Measurements from ENCODE around the gene ARHGAP30.
"Not testable (repeated sequence)": the region's sequence is repeated elsewhere in the genome, so short reads cannot be mapped to it uniquely, and the experiment has no call there.

ARHGAP30 gene

GRCh38 chr1:161068306-161069234 is 1.1 kb downstream of the ARHGAP30 start:
- no peak for DNase-seq

DNA sequence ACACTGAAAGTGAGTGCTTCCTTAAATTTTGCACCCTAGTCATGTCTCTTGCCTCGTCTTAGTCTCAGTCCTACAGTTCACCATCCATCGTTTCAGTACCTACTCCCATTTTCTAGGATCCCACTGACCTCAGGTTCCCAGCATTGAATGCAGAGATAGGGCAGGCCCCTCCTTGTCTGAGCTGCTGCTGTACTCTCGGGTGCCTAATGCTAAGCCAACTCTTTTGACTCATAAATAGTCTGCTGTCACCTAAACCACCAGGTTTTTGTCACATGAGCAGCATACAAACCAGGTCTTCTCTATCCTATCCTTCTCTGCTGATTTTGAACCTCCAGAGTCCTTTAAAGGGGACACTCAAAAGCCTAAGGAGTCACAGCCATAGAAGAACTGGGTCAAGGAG is 3.0 kb downstream of the ARHGAP30 start:
- no peak for DNase-seq

- DNase-seq = not testable (repeated sequence)
Measured at GRCh38 chr1:161065681-161066080, 4.0 kb downstream of the ARHGAP30 start.

- not testable (repeated sequence) for DNase-seq
Measured at GRCh38 chr1:161063936-161064335, 5.8 kb downstream of the ARHGAP30 start.

GRCh38 chr1:161061419-161061818 is 8.3 kb downstream of the ARHGAP30 start:
- DNase-seq = no peak

GRCh38 chr1:161059293-161059692 is 10.4 kb downstream of the ARHGAP30 start:
- DNase-seq = no peak

DNA sequence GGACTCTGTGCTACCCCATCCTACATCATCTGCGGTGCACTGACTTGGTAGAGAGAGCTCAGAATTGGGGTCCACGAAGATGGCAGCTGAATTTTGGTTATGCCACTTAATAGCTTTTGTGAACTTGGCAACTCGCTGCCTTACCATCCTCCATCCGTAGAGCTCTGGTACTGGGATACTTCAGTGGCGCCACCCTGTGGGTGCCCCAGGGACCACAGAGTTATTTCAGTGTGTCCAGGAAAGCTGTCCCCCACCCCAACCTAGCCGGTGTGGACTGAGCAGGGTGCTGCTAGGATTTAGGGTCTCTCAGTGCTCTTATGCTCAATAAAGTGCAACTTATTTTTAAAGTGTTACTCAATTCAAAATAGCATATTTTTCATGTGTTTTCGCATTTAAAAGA is 14.9 kb downstream of the ARHGAP30 start:
- no peak for DNase-seq

DNA sequence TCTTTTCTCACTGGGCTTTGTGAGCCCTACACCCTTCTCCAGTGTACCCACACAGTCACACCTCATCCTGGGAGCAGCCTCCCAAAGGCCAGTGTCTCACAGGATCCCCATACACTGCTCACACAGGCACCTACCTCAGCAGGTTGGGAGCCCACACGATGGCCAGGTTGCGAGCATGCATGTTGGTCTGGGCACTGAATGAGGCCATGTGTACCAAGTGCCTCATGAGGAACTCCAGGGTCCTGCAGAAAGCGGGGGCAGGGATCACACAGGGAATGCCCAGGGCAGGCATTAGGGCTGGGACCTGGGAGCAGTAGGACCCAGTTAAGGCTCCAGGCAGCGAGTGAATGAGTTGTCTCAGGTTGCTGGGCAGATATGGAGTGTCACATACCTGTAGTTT is 15.5 kb downstream of the ARHGAP30 start:
- no peak for DNase-seq

DNA sequence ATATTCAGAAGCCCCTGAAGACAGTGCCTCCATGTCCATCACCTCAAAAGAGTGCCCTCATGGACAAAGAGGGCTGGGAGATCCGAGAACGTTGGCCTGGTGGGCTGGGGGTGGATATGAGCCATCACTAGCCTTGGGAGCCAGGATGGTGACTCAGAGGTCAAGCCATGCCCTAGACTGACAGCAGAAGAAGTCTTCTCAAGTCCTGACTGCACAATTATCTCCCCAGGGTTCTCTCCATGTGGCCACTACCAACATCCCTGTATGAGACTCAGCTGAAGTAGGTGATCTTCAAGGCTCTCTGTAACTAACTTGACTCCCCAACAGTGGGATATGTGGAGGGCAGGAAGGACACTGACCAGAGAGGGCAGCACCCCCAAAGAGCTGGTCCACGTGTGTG is 16.8 kb downstream of the ARHGAP30 start:
- no peak for DNase-seq

- DNase-seq = no peak
Measured at GRCh38 chr1:161051219-161051618, 18.5 kb downstream of the ARHGAP30 start.

DNA sequence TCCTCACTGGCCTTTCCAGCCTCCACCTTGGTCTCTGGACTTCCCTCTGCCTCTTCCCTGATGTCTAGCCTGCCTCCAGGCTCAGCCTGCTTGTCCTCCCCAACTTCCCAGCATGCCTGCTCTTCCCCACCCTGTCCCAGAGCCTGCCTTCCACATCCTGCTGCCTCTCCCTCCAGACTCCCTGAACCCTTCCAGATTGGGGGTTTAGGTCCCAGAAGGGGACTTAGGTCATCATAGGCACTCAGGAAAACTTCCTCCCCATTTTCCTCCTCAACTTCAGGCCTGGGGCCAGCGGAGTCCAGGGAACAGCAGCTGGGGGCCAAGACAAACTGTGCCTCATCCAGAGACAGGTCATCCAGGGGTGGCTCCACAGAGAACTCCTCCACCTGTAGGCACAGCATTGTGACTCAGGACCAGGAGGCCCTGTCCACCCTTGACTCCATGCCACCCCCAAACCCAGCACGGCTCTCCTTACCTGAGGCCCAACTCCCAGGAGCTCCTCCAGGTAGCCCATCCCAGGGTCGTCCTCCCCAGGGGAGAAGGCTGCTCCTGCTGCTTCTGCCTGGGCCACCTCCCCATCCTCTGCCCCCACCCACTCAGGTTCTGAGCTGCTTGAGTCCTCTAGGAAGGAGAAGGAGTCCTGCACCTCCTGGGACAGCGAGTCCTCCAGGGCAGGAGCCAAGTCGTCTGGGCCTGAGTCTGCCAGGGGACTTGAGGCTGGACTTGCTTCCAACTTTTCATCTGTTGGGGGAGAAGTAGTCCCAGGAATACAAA is 20.6 kb downstream of the ARHGAP30 start:
- no peak for DNase-seq

- no peak for DNase-seq
Measured at GRCh38 chr1:161047436-161048420, 22.0 kb downstream of the ARHGAP30 start.

DNA sequence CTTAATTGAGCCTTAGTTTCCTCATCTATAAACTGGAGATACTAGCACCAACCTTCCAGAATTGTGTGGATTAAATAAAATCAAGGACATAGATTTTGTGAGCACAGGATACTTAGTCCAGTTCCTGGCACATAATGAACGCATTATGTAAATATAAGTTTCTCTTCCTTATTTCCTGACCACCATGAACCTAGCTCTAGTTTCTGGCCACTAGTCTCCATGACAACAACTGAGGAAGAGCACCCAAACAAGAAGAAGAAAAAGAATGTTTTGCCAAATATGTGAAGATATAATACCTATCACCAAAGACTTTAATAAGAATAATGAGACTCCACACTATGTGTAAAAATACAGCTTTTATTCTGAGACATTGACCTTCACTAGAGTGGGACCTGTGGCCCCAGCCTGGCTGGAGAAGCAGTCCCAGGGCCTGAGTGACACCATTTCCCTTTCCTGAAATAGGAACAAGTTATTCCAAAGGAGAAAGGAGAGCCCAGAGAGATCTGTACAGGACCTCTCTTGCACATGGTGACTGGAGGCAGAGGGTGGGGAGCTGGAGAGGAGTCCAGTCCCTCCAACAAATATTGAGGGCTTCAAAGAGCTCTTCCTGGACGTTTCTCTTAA is 23.0 kb downstream of the ARHGAP30 start:
- no peak for DNase-seq

GRCh38 chr1:161045736-161046604 is 23.7 kb downstream of the ARHGAP30 start, which contains the start of gene USF1:
USF1 (minus strand) TSS chr1:161045977; CDS start chr1:161043275, 2,702 bp downstream.
- DNase-seq = peak; percentile 93

GRCh38 chr1:161044908-161045735 is 24.6 kb downstream of the ARHGAP30 start:
- DNase-seq = peak; percentile 55

- no peak for DNase-seq
Measured at GRCh38 chr1:161044535-161044907, 25.2 kb downstream of the ARHGAP30 start.

DNA sequence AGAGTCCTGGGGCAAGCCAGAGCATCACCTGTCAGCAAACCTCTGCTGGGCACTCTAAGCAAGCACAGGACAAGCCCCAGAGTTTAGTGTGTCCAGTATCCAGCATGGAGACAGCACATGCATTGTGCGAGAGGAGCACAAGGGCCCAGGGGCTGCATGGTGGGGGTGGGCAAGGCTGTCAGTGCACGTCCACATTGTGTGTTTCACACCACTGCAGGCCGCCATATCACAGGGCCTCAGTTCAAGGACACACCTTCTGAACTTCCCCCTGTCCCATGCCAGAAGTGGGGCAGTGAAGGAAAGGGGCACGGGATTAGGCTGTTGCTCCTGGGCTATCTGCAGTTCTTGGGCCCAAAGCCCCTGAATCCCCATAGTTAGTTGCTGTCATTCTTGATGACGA is 30.1 kb downstream of the ARHGAP30 start:
- no peak for DNase-seq

- no peak for DNase-seq
Measured at GRCh38 chr1:161039154-161039545, 30.5 kb downstream of the ARHGAP30 start.

GRCh38 chr1:161038523-161039153 is 31.1 kb downstream of the ARHGAP30 start, which contains the start of gene TSTD1:
TSTD1 (minus strand) TSS chr1:161038964; CDS start chr1:161038889, 75 bp downstream.
- peak; percentile 67 for DNase-seq

Measured in NCI-H226 (cell line).